Right renal pelvis (tissue), 4 donors: ENCODE data around the gene TFF2. TPM values are rescaled to one million over a fixed set of nuclear protein-coding genes. Genes with fewer than 3 reads are reported as not detected.

Source experiments
- DNase-seq, 4 donors: peaks; one replicate each; pipeline ENCODE4 v3.0.0-alpha.2; 2013; ENCODE audit warnings: low read depth in 4 of 4, low spot score in 3 of 4, missing footprints in 1 of 4
- polyA plus RNA-seq, 4 donors: library from polyadenylated mRNA; unstranded; fragments of 120-200 nt; gene quantifications; one replicate each; pipeline ENCODE4 v1.2.1, GENCODE V29; 2013; ENCODE audit not compliant: insufficient read length in 4 of 4

The TFF2 gene
- polyA plus RNA-seq, 4 donors, result not detected

GRCh38 chr21:42384989-42385388 is 34.2 kb upstream of the TFF2 start:
- no peak for DNase-seq

DNA sequence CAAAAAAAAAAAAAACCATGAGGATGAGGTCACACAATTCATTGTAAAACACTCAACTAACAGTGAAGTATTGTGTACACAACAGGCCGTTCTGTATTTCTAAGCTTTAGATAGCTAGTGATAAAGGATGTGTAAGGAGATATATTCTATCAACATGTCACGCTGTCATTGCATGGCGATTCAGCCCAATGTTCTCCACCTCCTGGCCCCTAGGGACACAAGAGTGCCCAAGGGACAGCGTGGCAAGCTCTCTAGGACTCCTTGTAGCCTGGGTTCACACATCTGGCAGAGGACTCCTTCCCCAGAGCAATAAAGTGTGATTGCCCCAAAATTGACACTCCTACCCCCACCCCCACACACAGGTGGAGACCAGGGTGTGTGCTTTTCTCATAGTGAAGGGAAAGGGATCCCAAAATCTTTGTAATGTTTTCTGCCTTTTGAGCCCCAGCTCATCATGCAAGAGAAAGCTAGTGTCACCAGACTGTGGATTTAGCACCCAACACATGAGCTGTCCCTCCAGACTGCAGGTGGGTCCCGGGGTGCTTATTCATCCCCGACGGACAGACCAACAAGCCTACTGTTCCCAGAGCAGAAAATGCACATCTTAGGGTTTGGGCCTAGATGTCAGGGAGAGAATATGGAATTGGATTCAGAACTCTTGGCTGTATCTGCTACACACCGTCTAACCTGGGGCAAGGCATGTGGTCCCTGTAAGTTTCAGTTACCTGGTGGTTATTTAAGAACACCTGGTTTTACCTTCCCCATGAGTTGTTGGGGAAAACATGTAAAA is 33.6 kb upstream of the TFF2 start:
- DNase-seq, result no peak

- no peak for DNase-seq
Measured at GRCh38 chr21:42383331-42383730, 32.5 kb upstream of the TFF2 start.

DNA sequence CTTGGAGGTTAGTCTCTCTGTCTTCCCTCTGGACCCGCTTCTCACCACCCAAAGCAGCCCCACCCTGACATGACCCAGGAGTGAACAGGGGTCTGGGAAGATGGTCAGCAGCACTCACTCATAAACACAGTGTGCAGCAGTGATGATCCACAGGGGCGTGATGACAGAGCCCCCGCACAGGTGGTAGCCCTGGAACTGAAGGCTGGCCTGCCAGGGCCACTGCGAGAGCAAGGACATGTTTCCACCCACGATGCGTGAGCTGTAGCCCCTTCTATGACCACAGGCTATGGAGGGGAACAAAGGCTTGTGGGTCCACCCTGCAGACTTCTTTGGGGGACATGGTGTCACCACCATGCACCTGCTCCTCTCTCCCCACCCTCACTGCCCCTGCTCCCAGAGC is 32.1 kb upstream of the TFF2 start:
- no peak for DNase-seq

GRCh38 chr21:42381347-42381984 is 30.7 kb upstream of the TFF2 start:
- no peak for DNase-seq

DNA sequence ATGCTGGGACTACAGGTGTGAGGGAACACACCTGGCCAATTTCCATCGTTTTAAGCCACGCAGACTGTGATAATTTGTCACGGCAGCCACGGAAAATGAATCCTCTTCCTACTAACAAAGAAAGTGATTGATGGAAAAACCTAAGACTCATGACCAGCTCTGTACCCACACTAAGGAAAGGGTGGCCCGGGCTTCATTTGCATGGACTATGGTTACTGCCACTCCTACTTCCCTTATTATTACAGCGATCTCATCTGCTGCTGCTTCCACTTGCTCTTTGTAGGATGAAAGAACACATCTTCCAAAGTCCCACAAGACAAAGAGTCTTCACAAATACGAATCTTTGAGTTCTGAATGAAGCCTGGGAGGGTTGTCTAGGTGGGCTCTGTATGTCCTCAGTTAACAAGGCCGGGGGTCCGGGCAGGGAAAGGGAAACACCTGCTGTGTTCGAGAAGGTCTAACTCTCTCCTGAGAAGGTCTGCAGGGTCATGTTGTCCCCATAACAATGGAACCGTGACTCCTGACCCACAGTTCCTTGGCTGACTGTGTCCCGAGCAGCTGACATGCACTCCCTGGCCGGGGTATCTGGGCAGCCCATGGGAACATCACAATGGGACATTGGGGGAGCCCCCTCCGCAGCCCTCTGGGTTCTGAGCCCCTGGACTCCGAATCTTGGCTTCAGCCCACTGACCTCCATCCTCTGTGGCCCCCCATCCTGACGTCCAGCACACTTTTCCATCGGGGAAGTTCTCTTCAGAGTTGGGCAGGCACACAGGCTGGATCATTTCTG is 28.8 kb upstream of the TFF2 start:
- DNase-seq, result no peak

GRCh38 chr21:42378418-42378817 is 27.6 kb upstream of the TFF2 start:
- no peak for DNase-seq

DNA sequence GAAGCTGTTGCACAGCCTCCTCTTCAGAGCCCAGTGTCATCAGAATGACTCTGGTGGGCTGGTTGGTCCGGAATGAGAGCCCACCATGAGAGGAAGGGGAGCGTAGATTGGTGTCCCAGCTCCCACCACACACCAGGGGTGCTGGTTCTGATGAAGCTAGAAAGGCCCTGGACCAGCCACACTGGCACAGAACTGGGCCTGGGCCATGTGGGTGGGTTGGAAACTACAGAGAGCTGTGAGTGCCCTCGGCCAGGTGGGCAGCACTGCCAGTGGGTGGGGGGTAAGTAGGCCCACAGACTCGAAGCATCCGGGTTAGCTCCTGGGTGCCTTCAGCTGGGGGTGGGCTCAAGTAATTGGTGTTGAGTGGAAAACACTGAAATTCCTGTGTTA is 27.2 kb upstream of the TFF2 start:
- DNase-seq, result no peak

DNA sequence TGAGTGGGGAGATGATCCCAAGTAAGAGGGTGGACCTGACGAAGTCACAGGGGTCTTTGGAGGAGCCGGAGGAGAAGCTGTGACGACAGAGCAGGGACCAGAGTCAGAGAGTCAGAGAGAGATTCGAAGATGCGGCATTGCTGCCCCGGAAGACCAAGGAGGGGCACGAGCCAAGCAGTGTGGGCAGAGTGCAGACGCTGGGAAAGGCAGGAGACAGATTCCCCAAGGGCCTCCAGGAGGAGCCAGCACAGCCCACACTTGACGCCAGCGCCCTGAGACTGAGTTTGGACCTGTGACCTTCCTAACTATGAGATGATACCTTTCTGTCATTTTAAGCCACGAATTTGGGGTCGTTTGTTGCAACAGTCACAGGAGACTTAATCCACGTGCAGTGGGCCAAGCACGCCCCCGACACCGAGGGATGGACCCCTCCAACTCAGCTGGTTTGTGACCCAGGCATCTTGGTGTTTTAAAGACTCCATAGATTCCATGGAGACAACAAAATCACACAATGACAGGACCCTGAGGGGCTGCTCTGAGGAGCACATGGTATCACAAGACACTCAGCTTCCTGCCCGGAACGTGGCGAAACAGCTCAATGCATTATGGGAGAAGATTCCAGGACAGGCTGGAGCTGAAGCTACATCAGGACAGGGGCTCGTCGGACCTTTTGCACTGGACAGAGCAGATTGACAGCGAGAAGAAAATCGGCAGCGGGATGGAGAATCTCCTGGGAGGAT is 26.6 kb upstream of the TFF2 start:
- no peak for DNase-seq

GRCh38 chr21:42376338-42376982 is 25.7 kb upstream of the TFF2 start:
- DNase-seq, result no peak

DNA sequence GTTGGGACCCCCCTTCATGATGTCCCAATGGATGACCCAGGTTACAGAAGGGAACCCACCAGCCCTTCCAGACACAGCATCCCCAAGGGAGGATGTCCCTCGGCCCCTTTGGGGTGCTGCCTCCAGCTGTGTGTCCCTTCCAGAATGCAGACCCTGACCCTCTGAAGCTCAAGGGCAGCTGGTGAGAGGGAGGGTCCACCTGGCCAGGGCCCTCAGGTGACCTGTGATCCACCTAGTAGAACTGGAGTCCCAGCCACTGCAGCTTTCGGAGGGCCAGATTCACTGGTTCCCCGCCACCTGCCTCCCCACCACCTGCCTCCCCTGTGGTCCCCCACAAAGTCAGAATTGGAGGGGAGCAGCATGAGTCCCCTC is 25.2 kb upstream of the TFF2 start:
- no peak for DNase-seq

DNA sequence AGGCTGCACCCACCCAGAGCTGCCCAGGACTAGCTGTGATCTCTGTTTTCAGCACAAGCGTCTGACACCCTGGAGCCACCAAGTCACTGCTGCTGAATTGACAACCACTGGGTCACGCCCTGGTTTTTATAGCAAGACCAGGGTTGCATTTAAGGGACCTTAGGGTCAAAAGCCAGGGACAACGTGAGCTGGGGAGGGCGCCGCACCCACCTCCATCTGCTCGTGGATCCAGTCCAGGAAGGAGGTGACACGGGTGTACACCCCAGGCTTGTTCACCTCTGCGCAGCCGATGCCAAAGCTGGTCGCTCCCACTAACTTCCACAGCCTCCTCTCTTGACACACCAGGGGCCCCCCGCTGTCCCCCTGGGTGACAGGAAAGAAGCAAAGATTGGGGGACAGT is 24.7 kb upstream of the TFF2 start:
- no peak for DNase-seq

GRCh38 chr21:42374864-42375499 is 24.2 kb upstream of the TFF2 start:
- no peak for DNase-seq

GRCh38 chr21:42374457-42374856 is 23.7 kb upstream of the TFF2 start:
- no peak for DNase-seq

- DNase-seq, result no peak
Measured at GRCh38 chr21:42373908-42374455, 23.2 kb upstream of the TFF2 start.

DNA sequence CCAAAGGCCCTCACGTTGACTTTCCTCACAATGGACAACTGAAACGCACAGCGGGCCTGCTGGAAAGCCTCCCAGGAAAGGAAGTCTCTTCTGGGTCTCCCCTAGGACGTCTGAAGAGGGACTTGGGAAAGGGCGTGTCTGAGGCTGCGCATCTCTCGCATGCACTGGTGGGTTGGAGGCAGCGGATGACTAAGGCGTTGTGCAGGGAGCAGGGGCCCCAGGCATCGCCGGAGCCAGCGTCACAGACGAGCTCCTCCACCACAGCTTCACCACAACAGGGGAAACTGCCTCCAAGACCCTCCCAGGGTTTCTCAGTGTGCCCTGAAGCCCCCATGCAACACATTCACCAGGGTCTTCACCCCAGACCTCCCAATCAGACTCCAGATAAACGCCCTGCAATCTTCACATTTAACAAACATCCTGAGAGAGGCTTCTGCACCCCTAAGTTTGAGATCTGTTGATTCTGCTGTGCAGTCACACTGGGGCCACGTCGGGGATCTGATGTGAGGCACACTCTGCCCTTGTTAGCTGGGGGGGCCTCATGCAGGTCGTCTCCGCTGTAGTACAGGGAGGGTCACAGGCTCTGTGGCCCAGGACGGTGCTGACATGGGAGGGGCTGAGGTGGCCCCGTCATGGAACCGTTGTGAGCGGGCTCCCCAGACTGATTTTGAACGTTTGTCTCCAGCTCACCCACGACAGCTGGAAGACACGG is 22.6 kb upstream of the TFF2 start:
- DNase-seq, result no peak

DNA sequence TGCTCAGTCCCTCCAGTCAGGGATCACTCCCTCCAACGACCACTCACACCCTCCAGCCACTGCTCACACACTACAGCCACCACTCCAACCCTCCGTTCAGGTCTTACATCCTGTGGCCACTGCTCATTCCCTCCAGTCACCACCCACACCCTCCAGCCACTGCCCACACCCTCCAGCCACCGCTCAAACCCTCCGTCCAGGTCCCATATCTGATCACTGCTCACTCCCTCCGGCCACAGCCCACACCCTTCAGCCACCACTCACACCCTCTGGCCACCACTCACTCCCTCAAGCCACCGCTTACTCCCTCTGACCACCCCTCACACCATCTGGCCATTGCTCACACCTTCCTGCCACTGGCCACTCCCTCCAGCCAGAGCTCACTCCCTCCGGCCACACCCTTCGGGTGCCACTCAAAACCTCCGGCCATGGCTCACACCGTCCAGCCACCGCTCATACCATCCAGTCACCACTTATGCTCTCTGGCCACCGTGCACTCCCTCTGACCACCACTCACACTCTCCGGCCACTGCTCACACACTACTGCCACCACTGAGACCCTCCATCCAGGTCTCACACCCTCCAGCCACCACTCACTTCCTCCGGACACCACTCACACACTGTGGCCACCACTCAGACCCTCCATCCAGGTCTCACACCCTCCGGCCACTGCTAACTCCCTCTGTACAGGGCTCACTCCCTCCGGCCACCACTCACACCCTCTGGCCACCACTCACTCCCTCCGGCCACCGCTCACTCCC is 20.3 kb upstream of the TFF2 start:
- no peak for DNase-seq

DNA sequence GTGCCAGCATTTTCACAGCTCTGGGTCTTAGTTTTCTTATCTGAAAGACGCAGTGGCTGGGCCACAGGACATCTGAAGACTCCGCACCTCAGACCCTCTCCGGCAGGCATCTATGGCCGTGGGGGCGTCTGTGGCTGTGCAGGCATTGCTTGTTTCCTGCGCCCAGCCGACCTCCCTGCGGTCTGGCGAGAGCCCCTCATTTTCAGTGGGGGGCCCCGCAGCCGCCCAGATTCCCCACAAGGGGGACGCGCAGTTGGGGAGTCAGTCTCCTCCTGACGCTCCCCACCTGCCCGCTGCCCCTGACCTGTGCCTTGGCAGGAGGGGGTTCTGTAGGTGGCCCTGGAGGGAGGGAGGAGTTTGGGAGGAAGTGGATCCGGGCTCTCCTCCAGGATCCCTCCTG is 19.0 kb upstream of the TFF2 start:
- no peak for DNase-seq
